ENCODE measurements around the gene SIVA1.

DNA sequence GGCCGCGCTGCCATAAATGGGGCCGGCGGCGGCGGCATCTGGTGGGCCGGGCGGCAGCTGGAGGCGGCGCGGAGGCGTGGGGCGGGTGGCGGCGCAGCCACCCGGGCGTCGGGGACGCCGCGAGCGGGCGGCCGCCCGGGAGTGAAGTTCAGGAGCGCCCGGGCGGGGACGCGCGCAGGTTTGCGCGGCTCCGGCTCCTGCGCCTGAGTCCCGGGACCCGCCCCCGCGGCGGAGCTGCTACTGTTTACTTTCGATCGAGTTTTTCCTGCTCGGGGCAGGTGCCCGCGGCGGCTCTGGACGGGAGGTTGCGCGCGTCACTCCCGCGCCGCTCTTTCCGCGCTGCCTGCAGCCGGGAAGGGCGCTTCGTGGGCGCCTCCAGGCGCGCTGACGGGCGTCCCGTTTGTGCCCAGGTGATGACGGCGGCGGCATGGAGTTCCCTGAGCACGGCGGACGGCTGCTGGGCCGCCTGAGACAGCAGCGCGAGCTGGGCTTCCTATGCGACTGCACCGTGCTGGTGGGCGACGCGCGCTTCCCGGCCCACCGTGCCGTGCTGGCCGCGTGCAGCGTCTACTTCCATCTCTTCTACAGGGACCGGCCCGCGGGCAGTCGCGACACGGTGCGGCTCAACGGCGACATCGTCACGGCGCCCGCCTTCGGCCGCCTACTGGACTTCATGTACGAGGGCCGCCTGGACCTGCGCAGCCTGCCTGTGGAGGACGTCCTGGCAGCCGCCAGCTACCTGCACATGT lies 48.0 kb downstream of the SIVA1 start, which contains the start of gene ZBTB42:
- TF ChIP-seq CTCF (IDR thresholded peaks at IDR 0.05) (peak in 4 of 7 experiments; percentile 6 to 18 (median 14)), POLR2A (IDR thresholded peaks at IDR 0.05) (peak; percentile 77 to 80 (median 79))
